Mesodermal cell (in vitro differentiated cells): Measurements from ENCODE around the gene SDK1.

Experiments
- H3K27ac ChIP-seq: 2 replicates; pipeline ENCODE4 v1.7.0; 2013; ENCODE audit warnings: mild to moderate bottlenecking, low read depth, low read length, moderate library complexity; ENCODE audit not compliant: severe bottlenecking
- H3K36me3 ChIP-seq: 2 replicates; pipeline ENCODE4 v1.7.1; 2013; ENCODE audit warnings: mild to moderate bottlenecking, low read length, moderate library complexity; ENCODE audit not compliant: control insufficient read depth, insufficient read depth
- H3K4me1 ChIP-seq: one replicate; pipeline ENCODE4 v1.7.1; 2013; ENCODE audit warnings: mild to moderate bottlenecking, low read length; ENCODE audit not compliant: insufficient read depth, control insufficient read depth, poor library complexity, severe bottlenecking
- H3K4me3 ChIP-seq: 2 replicates; pipeline ENCODE4 v1.7.0; 2013; ENCODE audit warnings: low read length, control low read depth, mild to moderate bottlenecking; ENCODE audit not compliant: insufficient read depth, poor library complexity, severe bottlenecking; ENCODE audit errors: extremely low read depth
- H3K9me3 ChIP-seq: 2 replicates; pipeline ENCODE4 v1.7.1; 2013; ENCODE audit warnings: mild to moderate bottlenecking, low read length, moderate library complexity; ENCODE audit not compliant: control insufficient read depth
- WGBS, 2 experiments: methylation state at CpG; one replicate each; pipeline ENCODE4 v1.1.5; 2013; ENCODE audit warnings: missing lambda C conversion rate in 2 of 2; ENCODE audit not compliant: insufficient coverage in 2 of 2; 5-methylcytosine and 5-hydroxymethylcytosine counted together

SDK1 gene

DNA sequence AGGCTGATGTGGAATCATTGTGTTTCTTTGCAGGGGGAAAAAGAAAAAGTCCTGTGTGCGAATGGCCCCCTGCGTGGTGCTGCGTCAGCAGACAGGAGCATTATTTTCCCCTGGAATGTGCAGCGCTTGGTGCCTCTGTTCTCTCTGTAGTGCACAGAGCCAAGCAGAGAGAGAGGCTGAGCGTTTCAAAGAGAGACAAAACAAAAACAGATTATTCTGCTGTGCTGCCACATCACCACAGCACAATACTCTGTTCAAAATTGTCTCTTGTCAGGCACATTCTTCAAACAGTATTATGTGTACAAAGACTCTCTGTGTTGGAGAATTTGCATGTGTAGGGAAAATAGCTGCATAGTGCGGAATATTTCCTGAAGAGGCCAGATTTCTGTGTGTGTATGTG is 609.0 kb downstream of the SDK1 start:
- H3K4me3 ChIP-seq: no peak overlapping the region
- H3K36me3 ChIP-seq: no peaks in the 10 kb centered on the region
- WGBS, 2 experiments: 92 to 95% methylated on average over 5 to 6 of the region's 6 CpGs
- H3K27ac ChIP-seq: no peak overlapping the region
- H3K4me1 ChIP-seq: no peaks in the 10 kb centered on the region
- H3K9me3 ChIP-seq: no peaks in the 10 kb centered on the region

- WGBS, 2 experiments: 84 to 89% methylated on average over 4 of the region's 4 CpGs
- H3K4me1 ChIP-seq: peaks cover 4% of the 10 kb centered on the region
- no peaks in the 10 kb centered on the region for H3K9me3 ChIP-seq
- H3K4me3 ChIP-seq: no peak overlapping the region
- H3K36me3 ChIP-seq: no peaks in the 10 kb centered on the region
- H3K27ac ChIP-seq: no peak overlapping the region
These were observed 610.6 kb downstream of the SDK1 start for GRCh38 chr7:3911685-3912084.

- no peaks in the 10 kb centered on the region for H3K9me3 ChIP-seq
- H3K27ac ChIP-seq: no peak overlapping the region
- no peak overlapping the region for H3K4me3 ChIP-seq
- 80 to 96% methylated on average over 3 to 4 of the region's 7 CpGs for WGBS, 2 experiments
- peaks cover 4% of the 10 kb centered on the region for H3K4me1 ChIP-seq
- no peaks in the 10 kb centered on the region for H3K36me3 ChIP-seq
These were observed 611.2 kb downstream of the SDK1 start for GRCh38 chr7:3912291-3912690.

DNA sequence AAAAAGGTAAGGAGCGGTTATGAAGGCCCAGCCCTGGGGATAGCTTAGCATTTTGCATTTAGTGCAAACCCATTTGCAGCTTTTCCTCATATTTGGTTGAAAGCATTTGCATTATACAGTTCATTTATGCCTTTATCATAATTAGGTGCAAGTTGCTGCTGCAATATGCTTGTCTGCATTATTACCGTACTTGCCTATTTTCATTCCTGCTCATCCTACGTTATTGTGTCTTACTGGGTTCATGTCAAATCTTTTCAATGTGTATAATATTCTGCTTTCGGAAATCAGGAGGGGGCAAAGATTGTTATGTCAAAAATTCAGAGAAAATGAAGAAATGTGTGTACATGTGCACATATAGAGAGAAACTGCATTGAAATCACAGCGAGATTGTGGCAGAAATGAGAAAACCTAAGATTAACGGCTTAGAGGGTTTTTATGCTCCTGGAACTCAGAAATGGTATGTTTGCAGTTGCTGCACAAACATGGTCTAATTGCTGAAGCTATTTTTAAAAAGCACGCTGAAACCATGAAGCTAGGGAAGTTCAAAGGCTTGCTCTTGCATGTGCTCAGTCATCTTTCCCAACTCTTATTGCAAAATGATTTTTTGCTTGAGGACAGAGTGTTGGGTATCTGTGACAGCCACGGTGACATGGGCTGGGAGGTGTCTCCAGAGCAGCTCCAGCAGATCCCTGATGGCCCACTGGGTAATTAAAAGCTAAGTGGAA is 613.2 kb downstream of the SDK1 start:
- Histone ChIP-seq H3K27ac (no peak overlapping the region), H3K36me3 (no peaks in the 10 kb centered on the region), H3K4me1 (peaks cover 4% of the 10 kb centered on the region), H3K4me3 (no peak overlapping the region), H3K9me3 (no peaks in the 10 kb centered on the region)
- WGBS, 2 experiments: 86 to 94% methylated on average over 5 to 6 of the region's 8 CpGs

DNA sequence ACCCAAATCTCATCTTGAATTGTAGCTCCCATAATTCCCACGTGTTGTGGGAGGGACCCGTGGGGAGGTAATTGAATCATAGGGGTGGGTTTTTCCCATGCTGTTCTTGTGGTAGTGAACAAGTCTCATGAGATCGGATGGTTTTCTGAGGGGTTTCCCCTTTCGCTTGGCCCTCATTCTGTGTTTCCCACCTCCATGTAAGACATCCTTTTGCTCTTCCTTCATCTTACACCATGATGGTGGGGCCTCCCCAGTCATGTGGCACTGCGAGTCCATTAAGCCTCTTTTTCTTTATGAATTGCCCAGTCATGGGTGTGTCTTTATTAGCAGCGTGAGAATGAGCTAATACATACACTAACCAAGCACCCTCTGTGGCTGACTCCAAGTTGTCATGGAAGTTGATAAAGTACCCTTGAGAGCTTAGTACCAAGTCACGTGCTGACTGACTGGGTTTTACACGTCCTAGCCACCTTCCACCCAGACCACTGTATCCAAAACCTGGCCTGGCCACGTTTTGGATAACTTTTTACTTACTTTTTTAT is 614.4 kb downstream of the SDK1 start:
- no peak overlapping the region for H3K4me3 ChIP-seq
- no peak overlapping the region for H3K27ac ChIP-seq
- no peaks in the 10 kb centered on the region for H3K36me3 ChIP-seq
- no peaks in the 10 kb centered on the region for H3K9me3 ChIP-seq
- peaks cover 4% of the 10 kb centered on the region for H3K4me1 ChIP-seq
- WGBS, 2 experiments: 96 to 100% methylated on average over 1 to 5 of the region's 9 CpGs

DNA sequence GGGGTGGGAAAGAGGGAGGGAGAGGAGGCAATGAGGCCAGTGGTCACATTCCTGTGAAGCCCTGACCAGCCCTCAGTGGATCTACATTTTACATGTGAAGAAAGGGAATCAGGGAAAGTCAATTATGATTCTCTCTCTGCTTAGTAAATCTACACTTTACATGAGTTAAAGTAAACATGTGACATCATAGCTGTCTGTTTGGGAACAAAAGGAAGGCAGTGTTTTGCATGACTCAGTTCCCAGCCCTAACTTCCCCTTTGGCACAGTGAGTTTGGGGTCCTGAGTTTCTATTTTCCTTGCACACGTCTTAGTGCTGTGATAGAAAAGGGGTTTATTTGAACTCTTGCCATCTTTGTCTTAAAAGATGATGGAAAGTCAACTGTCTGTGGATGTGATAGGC is 615.1 kb downstream of the SDK1 start:
- no peak overlapping the region for H3K27ac ChIP-seq
- no peak overlapping the region for H3K4me3 ChIP-seq
- no peaks in the 10 kb centered on the region for H3K36me3 ChIP-seq
- WGBS, 2 experiments: no CpG with 5 or more reads among the region's 1 CpG
- no peaks in the 10 kb centered on the region for H3K9me3 ChIP-seq
- peaks cover 4% of the 10 kb centered on the region for H3K4me1 ChIP-seq

DNA sequence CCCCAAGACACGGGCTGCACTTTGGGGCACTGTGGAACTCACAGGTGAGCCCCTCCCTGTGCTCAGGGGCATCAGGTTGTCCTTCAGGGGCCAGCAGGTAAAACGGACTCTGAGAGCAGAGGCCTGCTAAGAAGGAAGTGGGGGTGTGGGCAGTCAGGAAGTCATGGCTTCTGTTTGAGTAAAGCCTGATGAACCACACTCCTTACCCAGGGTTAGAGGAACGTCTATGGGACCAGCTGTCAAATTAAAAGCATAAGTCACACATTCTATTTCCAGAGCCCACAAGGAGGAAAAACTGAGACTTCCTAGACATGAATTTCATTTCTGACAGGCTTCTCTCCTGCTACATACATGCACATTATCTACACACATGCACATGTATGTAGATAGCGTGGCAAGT is 616.4 kb downstream of the SDK1 start:
- no peak overlapping the region for H3K27ac ChIP-seq
- peaks cover 7% of the 10 kb centered on the region for H3K4me1 ChIP-seq
- no peak overlapping the region for H3K4me3 ChIP-seq
- H3K36me3 ChIP-seq: no peaks in the 10 kb centered on the region
- WGBS, 2 experiments: 94 to 100% methylated on average over 1 to 2 of the region's 4 CpGs
- H3K9me3 ChIP-seq: no peaks in the 10 kb centered on the region

DNA sequence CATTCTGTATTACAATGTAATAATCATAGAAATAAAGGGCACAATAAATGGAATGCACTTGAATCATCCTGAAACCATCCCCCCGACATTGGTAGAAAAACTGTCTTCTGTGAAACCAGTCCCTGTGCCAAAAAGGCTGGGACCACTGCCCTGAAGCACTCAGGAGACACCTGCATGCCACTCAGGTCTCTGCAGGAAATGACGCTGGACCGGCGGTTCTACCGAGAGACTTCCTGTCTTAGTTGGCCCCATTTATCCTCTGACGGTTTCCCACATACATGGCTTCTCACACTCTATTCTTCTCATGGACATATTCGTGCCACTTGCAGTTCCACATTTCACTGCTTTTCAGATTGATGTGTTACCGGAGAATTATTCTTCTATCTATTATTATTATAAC is 617.5 kb downstream of the SDK1 start:
- Histone ChIP-seq H3K4me3 (no peak overlapping the region), H3K36me3 (no peaks in the 10 kb centered on the region), H3K27ac (no peak overlapping the region), H3K4me1 (peaks cover 7% of the 10 kb centered on the region), H3K9me3 (no peaks in the 10 kb centered on the region)
- 90 to 97% methylated on average over 7 of the region's 8 CpGs for WGBS, 2 experiments

DNA sequence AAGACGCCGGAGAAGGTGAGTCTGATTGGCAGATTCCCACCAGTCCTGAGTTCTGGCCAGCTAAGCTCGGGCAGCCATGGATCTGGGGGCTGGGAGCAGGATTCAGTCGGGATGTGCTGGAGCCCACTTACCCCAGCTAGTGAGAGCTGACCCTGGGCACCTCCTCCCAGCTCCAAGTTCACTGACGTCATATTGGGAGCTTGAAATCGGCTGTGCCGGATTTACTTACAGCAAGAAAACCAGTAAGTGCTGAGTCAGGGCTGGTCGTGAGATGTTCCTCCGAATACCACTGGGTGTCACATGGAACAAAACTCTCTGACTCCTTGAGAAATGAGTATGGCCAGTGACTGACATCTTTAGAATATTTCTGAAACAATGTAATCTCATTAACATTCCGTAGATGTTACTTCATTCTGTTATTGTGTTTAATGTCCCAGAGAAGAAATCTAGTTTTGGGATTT is 621.2 kb downstream of the SDK1 start:
- Histone ChIP-seq H3K9me3 (no peaks in the 10 kb centered on the region), H3K27ac (peak overlapping the region; percentile 51), H3K4me3 (no peak overlapping the region), H3K36me3 (no peaks in the 10 kb centered on the region), H3K4me1 (peaks cover 14% of the 10 kb centered on the region)
- WGBS, 2 experiments: 44 to 52% methylated on average over 5 to 9 of the region's 10 CpGs

DNA sequence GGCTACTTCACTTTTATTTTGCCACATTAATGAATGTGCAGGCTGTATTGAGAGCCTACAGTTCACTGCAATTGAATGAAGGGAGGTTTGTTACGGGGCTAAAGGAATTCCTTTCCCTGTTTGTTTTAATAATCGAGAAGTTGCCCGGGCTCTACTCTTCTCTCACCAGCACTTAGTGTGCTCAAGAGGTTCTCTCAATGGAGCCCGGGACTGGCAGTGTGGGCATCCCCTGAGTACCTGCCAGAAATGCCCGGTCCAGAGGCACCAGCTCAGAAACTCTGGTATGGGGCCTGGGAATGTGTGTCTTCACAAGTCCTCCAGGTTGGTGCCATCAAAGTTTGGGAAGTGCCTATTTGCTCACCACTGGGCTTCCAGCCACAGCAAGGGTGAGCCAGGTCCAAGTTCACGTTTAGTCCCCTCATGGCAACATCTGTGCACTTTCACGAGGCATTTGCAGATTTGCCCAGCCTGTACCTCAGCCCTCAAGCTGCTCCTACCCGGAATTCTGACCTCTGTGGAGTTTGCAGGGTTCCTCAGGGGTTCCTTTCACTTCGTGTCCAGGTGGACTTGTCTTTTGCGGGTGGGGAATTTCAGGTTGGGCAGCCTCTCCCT is 622.4 kb downstream of the SDK1 start:
- H3K36me3 ChIP-seq: no peaks in the 10 kb centered on the region
- WGBS, 2 experiments: 94 to 95% methylated on average over 8 to 10 of the region's 10 CpGs
- H3K4me1 ChIP-seq: peaks cover 14% of the 10 kb centered on the region
- no peaks in the 10 kb centered on the region for H3K9me3 ChIP-seq
- no peak overlapping the region for H3K27ac ChIP-seq
- no peak overlapping the region for H3K4me3 ChIP-seq

DNA sequence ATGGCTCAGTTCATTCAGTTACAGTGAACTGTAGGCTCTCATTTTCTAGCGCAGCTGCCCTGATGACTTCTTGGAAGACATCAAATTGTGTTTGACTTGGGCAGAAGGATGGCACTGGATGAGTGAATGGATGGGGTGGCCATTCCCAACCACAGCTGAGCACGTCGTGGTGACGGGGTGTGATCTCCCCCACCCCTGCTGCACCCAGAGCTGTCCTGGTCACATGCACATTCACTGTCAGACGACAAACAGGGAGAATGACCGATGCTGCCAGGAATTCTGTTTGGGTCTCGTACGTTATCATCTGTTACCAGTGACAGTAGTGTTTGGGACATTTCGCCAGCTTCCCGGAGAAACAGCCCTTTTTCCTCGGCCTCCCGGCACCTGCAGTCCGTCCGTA is 623.2 kb downstream of the SDK1 start:
- H3K9me3 ChIP-seq: no peaks in the 10 kb centered on the region
- H3K27ac ChIP-seq: no peak overlapping the region
- 79 to 81% methylated on average over 12 of the region's 14 CpGs for WGBS, 2 experiments
- H3K36me3 ChIP-seq: no peaks in the 10 kb centered on the region
- no peak overlapping the region for H3K4me3 ChIP-seq
- peaks cover 14% of the 10 kb centered on the region for H3K4me1 ChIP-seq
